Activated naive CD4-positive, alpha-beta T cell treated with anti-CD3 and anti-CD28 coated beads, Interleukin-2, amount 10 ng/mL, durations not matched to agents 7 days and 5 days (primary cell): ENCODE results near the gene FNIP1.
A peak's percentile ranks its signal among the peaks of the same experiment; 100 is the strongest.
"Not testable (repeated sequence)": the region's sequence is repeated elsewhere in the genome, so short reads cannot be mapped to it uniquely, and the experiment has no call there.

Source experiments
- CTCF ChIA-PET: fragments of 350-600 bp; sonication (Branson Sonifier 250); formaldehyde crosslinking; loops from one replicate; lab custom pipeline; 2021; ENCODE audit warnings: antibody characterized with exemption; lab: Charles Lee
- DNase-seq: peaks from one replicate; pipeline ENCODE4 v3.0.0-alpha.2; 2020
- H3K27ac Mint-ChIP-seq: one replicate; pipeline ENCODE4 v1.8.0; 2021; ENCODE audit warnings: mild to moderate bottlenecking, moderate library complexity, mixed read lengths
- H3K27me3 Mint-ChIP-seq: one replicate; pipeline ENCODE4 v1.8.0; 2021; ENCODE audit warnings: mild to moderate bottlenecking, mixed read lengths
- H3K36me3 Mint-ChIP-seq: one replicate; pipeline ENCODE4 v1.8.0; 2021; ENCODE audit warnings: mixed read lengths
- H3K4me1 Mint-ChIP-seq: one replicate; pipeline ENCODE4 v1.8.0; 2021; ENCODE audit warnings: mixed read lengths
- H3K4me3 Mint-ChIP-seq: one replicate; pipeline ENCODE4 v1.8.0; 2021; ENCODE audit warnings: mild to moderate bottlenecking, moderate library complexity, mixed read lengths
- H3K9me3 Mint-ChIP-seq: one replicate; pipeline ENCODE4 v1.8.0; 2021; ENCODE audit warnings: mixed read lengths

The FNIP1 gene

GRCh38 chr5:131719564-131719963, 77.3 kb downstream of the FNIP1 start:
- Mint-ChIP-seq H3K36me3 (peaks cover 49% of the 10 kb centered on the region), H3K9me3 (peaks cover 3% of the 10 kb centered on the region), H3K27me3 (no peaks in the 10 kb centered on the region), H3K27ac (no peak overlapping the region), H3K4me1 (peaks cover 16% of the 10 kb centered on the region), H3K4me3 (no peak overlapping the region)
- DNase-seq = no peak
- CTCF ChIA-PET = interaction anchor here (0.6 kb wide), 1 partner anchor 414 kb away, joined by 3 read pairs; no protein-coding TSS in a partner anchor

DNA sequence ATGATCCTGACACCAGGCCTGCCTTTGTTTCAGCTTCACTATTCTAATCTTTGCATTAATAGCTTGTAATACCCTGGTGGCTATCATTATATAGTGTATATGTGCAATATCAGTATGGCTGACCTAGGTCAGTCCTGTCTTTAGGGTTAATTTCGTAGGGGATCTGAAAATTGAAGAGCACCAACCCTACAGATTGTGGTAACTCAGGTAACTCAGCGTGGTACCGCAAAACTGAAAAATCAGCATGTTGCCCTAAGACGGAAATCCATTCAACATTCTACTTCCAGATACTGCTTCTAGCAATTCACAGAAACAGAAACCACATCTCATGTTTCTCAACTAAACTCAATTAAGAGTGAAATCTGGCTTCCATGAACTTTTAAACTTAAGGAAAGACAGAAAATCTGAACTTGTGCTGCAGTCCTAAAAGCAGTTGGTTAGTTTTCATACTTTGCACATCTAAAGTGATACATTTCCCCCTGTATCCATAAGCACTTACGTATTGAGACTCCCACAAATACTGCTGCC, 78.3 kb downstream of the FNIP1 start:
- CTCF ChIA-PET = interaction anchor here (0.7 kb wide), 1 partner anchor 33 kb away, joined by 3 read pairs; no protein-coding TSS in a partner anchor
- Mint-ChIP-seq H3K27me3 (no peaks in the 10 kb centered on the region), H3K4me1 (peaks cover 16% of the 10 kb centered on the region), H3K9me3 (peaks cover 3% of the 10 kb centered on the region), H3K27ac (peak overlapping the region; percentile 52), H3K4me3 (no peak overlapping the region), H3K36me3 (peaks cover 53% of the 10 kb centered on the region)
- DNase-seq = no peak

GRCh38 chr5:131717164-131717563, 79.7 kb downstream of the FNIP1 start:
- H3K27ac Mint-ChIP-seq, CTCF ChIA-PET, H3K27me3 Mint-ChIP-seq, H3K4me3 Mint-ChIP-seq, DNase-seq, H3K9me3 Mint-ChIP-seq: not testable (repeated sequence)
- Mint-ChIP-seq H3K36me3 (peaks cover 61% of the 10 kb centered on the region), H3K4me1 (peaks cover 16% of the 10 kb centered on the region)

DNA sequence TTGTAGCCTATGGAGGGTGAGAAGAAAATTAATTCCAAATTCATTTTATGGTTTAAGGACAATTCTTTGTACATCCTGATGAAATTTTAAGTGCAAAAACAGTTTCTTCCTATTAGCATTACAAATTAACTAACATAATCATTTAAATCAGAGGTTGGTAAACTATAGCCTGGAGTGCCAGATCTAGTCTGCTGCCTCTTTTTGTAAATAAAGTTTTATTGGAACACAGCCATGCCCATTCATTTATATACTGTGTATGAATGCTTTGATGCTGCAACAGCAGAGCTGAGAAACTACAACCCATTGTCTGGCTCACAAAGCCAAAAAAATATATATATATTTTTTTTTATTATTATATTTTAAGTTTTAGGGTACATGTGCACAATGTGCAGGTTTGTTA, 80.2 kb downstream of the FNIP1 start:
- no peak overlapping the region for H3K27ac Mint-ChIP-seq
- CTCF ChIA-PET = no interaction called here
- peaks cover 66% of the 10 kb centered on the region for H3K36me3 Mint-ChIP-seq
- peaks cover 3% of the 10 kb centered on the region for H3K9me3 Mint-ChIP-seq
- H3K27me3 Mint-ChIP-seq = no peaks in the 10 kb centered on the region
- H3K4me1 Mint-ChIP-seq = peaks cover 16% of the 10 kb centered on the region
- H3K4me3 Mint-ChIP-seq = no peak overlapping the region
- DNase-seq = no peak

DNA sequence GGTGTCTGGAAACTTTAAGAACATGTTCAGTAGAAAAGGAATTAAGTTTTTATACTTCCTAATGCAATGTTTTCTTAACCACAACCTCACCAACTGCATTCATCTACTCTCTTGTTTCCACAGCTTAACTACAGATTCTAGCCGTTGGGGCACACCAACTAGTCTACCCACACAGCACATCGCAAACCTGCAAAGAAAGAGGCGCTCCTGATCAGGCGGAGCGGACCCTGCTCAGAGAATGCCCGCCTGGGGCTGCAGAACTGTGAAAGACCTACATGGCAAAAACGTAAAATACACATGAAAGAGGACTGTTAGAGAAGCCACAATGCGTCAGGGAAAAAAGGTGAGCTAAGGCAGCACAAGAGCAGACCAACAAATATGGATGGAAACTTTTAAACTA, 86.4 kb downstream of the FNIP1 start:
- peaks cover 58% of the 10 kb centered on the region for H3K36me3 Mint-ChIP-seq
- DNase-seq = no peak
- no peak overlapping the region for H3K27ac Mint-ChIP-seq
- H3K9me3 Mint-ChIP-seq = no peaks in the 10 kb centered on the region
- no peaks in the 10 kb centered on the region for H3K27me3 Mint-ChIP-seq
- H3K4me1 Mint-ChIP-seq = peaks cover 3% of the 10 kb centered on the region
- CTCF ChIA-PET = no interaction called here
- no peak overlapping the region for H3K4me3 Mint-ChIP-seq

DNA sequence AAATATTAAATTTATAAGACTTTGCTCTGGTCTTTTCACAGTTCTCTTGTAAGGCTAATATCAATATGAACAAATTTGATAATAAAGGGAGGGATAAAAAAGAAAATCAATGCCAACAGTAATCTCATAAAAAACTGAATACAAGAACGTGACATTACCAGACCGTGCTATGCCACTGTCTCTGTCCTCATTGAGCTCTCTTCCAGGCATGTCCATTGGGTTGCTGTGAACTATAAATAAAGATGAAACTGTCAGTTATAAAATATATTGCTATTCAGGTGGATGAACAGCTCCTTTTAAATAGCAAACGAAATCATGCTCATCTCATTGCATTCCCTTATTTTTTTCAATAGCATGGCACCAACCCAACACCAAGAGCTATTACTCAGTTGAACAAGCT, 87.8 kb downstream of the FNIP1 start:
- CTCF ChIA-PET = no interaction called here
- DNase-seq = no peak
- no peak overlapping the region for H3K4me3 Mint-ChIP-seq
- H3K27me3 Mint-ChIP-seq = no peaks in the 10 kb centered on the region
- H3K36me3 Mint-ChIP-seq = peaks cover 62% of the 10 kb centered on the region
- H3K9me3 Mint-ChIP-seq = no peaks in the 10 kb centered on the region
- peaks cover 3% of the 10 kb centered on the region for H3K4me1 Mint-ChIP-seq
- no peak overlapping the region for H3K27ac Mint-ChIP-seq

GRCh38 chr5:131706281-131706680, 90.5 kb downstream of the FNIP1 start:
- H3K27ac Mint-ChIP-seq = no peak overlapping the region
- peaks cover 59% of the 10 kb centered on the region for H3K36me3 Mint-ChIP-seq
- H3K4me1 Mint-ChIP-seq = peaks cover 3% of the 10 kb centered on the region
- H3K9me3 Mint-ChIP-seq = no peaks in the 10 kb centered on the region
- no peaks in the 10 kb centered on the region for H3K27me3 Mint-ChIP-seq
- no peak for DNase-seq
- H3K4me3 Mint-ChIP-seq = no peak overlapping the region
- CTCF ChIA-PET = interaction anchor here (1.1 to 1.7 kb wide), 2 partner anchors 10 to 117 kb away, joined by 3 read pairs; no protein-coding TSS in a partner anchor

DNA sequence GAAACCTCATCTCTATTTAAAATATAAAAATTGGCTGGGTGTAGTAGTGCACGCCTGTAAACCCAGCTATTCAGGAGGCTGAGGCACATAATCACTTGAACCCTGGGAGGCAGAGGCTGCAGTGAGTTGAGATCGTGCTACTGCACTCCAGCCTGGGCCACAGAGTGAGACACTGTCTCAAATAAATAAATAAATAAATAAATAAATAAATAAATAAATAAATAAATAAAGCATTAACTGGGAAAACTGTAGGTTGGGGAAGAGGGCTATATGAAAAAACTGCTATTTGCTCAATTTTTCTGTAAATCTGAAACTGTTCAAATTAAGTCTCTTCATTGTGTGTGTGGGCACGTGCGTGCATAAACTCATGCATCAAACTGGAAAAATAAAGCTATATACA, 101.9 kb downstream of the FNIP1 start:
- H3K4me1 Mint-ChIP-seq = no peaks in the 10 kb centered on the region
- CTCF ChIA-PET = interaction anchor here (0.6 to 0.9 kb wide), 2 partner anchors 102 to 1244 kb away, joined by 3 to 4 read pairs; partner anchors contain the start of gene FNIP1
- no peaks in the 10 kb centered on the region for H3K27me3 Mint-ChIP-seq
- no peak overlapping the region for H3K4me3 Mint-ChIP-seq
- H3K36me3 Mint-ChIP-seq = peaks cover 51% of the 10 kb centered on the region
- no peak overlapping the region for H3K27ac Mint-ChIP-seq
- peaks cover 2% of the 10 kb centered on the region for H3K9me3 Mint-ChIP-seq
- no peak for DNase-seq

GRCh38 chr5:131693894-131694293, 102.9 kb downstream of the FNIP1 start:
- Mint-ChIP-seq H3K4me3 (no peak overlapping the region), H3K4me1 (no peaks in the 10 kb centered on the region), H3K27me3 (no peaks in the 10 kb centered on the region), H3K9me3 (peaks cover 2% of the 10 kb centered on the region), H3K36me3 (peaks cover 57% of the 10 kb centered on the region), H3K27ac (no peak overlapping the region)
- CTCF ChIA-PET = no interaction called here
- DNase-seq = no peak

DNA sequence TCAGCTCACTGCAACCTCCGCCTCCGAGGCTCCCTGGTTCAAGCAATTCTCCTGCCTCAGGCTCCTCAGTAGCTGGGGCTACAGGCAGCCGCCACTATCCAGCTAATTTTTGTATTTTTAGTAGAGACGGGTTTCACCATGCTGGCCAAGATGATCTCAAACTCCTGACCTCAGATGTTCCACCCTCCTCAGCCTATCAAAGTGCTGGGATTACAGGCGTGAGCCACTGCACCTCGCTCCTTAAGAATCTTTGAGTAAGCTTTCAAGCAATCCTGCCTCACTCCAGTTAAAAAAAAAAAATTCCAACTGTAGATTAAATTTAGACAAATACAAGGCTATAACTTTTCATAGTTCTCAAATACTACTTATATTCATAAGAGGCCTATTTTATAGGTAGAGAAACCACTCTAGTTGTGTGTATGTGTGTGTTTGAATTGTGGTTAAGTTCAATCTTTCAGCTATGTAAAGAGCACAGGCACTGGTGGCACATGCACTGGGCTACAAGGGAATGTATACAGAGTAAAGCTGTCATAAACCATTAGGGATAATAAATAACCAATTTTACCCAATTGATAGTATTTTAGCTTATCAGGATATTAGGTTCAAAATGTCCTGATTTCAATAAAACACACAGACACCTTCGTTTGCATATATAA, 111.2 kb downstream of the FNIP1 start:
- H3K36me3 Mint-ChIP-seq = peaks cover 37% of the 10 kb centered on the region
- H3K9me3 Mint-ChIP-seq = peaks cover 2% of the 10 kb centered on the region
- CTCF ChIA-PET = interaction anchor here (0.6 to 0.7 kb wide), 3 partner anchors 33 to 112 kb away, joined by 3 to 4 read pairs (median 3); no protein-coding TSS in a partner anchor
- no peaks in the 10 kb centered on the region for H3K4me1 Mint-ChIP-seq
- no peak for DNase-seq
- H3K27me3 Mint-ChIP-seq = no peaks in the 10 kb centered on the region
- H3K4me3 Mint-ChIP-seq = no peak overlapping the region
- no peak overlapping the region for H3K27ac Mint-ChIP-seq

DNA sequence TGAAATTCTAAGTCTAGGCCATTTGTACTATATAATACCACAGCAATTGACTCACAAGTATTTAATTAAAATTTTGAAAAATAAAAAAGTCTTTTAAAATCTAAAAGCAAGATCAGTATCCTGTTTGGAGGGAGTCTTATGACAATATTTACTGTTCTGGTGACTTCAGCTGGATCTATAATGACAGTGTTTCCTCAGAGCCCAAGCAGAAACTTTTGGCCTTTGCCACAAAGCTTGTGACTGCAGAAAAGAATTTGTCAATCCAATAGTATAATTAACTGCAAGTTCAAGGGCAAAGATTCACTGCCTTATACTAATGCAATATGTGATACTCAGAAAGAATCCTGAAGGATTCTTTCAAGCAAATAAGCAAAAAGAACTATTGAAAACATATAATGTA, 112.2 kb downstream of the FNIP1 start:
- Mint-ChIP-seq H3K4me1 (no peaks in the 10 kb centered on the region), H3K36me3 (peaks cover 34% of the 10 kb centered on the region), H3K27me3 (no peaks in the 10 kb centered on the region), H3K27ac (no peak overlapping the region), H3K4me3 (no peak overlapping the region), H3K9me3 (no peaks in the 10 kb centered on the region)
- CTCF ChIA-PET = no interaction called here
- no peak for DNase-seq

- H3K27ac Mint-ChIP-seq = no peak overlapping the region
- no peaks in the 10 kb centered on the region for H3K27me3 Mint-ChIP-seq
- H3K4me1 Mint-ChIP-seq = no peaks in the 10 kb centered on the region
- no peaks in the 10 kb centered on the region for H3K9me3 Mint-ChIP-seq
- H3K36me3 Mint-ChIP-seq = peaks cover 33% of the 10 kb centered on the region
- no peak for DNase-seq
- H3K4me3 Mint-ChIP-seq = no peak overlapping the region
- CTCF ChIA-PET = no interaction called here
These were observed 112.8 kb downstream of the FNIP1 start for GRCh38 chr5:131684051-131684450.

DNA sequence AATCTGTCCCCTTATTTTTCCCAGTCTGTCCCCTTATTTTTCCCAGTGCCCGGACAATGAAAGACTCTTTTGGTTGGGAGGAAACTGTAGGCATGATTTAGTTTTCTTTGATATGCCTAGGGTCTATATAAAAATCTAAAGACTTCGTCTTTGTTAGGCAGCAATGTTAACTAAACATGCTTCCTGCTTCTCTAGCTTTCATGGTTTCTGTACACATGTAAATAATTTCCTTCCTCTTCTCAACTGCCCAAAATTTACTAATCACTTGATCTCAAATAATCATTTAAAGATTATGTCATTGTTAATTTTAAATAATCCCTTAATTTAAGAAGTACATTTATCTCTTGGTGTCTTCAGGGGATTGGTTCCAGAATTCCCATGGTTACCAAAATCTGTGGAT, 114.0 kb downstream of the FNIP1 start:
- Mint-ChIP-seq H3K4me1 (no peaks in the 10 kb centered on the region), H3K27me3 (no peaks in the 10 kb centered on the region), H3K4me3 (no peak overlapping the region), H3K9me3 (no peaks in the 10 kb centered on the region), H3K27ac (no peak overlapping the region), H3K36me3 (peaks cover 31% of the 10 kb centered on the region)
- CTCF ChIA-PET = no interaction called here
- no peak for DNase-seq

DNA sequence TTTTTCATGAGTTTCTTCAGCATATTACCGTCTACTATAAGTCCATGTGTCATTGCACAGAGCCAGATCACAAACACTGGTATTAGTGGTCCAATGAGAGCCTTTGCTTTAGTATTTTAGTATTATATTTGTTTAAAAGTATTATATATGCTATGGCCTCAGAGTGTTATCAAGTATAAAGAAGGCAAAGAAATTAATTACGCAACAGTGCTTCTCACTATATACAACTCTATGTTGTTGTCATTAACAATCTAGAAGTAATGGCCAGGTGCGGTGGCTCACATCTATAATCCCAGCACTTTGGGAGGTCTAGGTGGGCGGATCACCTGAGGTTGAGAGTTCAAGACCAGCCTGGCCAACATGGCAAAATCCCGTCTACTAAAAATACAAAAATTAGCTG, 114.6 kb downstream of the FNIP1 start:
- Mint-ChIP-seq H3K27ac (no peak overlapping the region), H3K4me3 (no peak overlapping the region), H3K36me3 (peaks cover 32% of the 10 kb centered on the region), H3K27me3 (no peaks in the 10 kb centered on the region), H3K4me1 (no peaks in the 10 kb centered on the region), H3K9me3 (no peaks in the 10 kb centered on the region)
- no peak for DNase-seq
- CTCF ChIA-PET = no interaction called here

DNA sequence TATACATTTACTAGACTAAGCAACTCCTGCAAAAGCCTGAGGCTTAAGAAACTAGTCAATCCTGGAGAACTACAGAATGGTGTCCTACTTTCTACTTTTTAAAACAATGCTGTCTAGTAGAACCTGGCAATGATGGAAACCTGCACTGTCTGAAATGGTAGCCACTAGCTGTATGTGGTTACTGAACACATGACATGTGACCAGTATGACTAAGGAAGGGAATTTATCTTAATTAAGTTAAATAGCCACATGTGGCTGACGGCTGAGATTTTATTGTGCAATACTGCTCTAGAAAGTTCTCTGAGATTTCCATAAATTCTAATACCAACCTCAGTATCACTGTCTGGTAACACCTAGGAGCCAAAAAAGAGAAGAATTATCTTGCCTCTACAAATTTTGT, 116.9 kb downstream of the FNIP1 start:
- no peak overlapping the region for H3K27ac Mint-ChIP-seq
- peaks cover 1% of the 10 kb centered on the region for H3K9me3 Mint-ChIP-seq
- peaks cover 2% of the 10 kb centered on the region for H3K4me1 Mint-ChIP-seq
- H3K27me3 Mint-ChIP-seq = no peaks in the 10 kb centered on the region
- CTCF ChIA-PET = no interaction called here
- no peak overlapping the region for H3K4me3 Mint-ChIP-seq
- peaks cover 47% of the 10 kb centered on the region for H3K36me3 Mint-ChIP-seq
- no peak for DNase-seq
